GM21515 (cell line): ENCODE results near the gene ABCA5.
"Not testable (repeated sequence)": the region's sequence is repeated elsewhere in the genome, so short reads cannot be mapped to it uniquely, and the experiment has no call there.

Experiments
- ATAC-seq: cut with Tn5 transposase; IDR thresholded peaks from one replicate; pipeline ENCODE4 v1.9.1; 2021; ENCODE audit not compliant: unreplicated experiment

The ABCA5 gene

GRCh38 chr17:69222707-69223258 lies 104.2 kb downstream of the ABCA5 start:
- no peak for ATAC-seq

DNA sequence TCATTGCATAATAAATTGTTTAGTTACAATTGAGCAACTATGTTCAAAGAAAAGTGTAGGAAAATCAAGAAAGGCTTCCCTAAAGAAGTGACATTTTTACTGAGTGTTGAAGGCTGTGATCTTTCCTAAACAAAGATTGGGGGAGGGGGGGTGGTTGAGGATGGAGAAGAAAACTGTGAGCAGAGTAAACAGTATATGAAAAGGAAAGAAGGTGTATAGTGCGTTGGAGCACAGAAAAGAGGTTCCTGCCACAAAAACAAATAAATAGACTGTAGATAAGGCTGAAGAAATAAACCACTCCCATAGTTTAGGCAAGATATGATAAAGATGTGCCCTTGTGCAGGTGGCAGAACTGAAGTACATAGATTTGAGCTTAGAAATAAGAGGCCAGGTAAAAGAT lies 106.8 kb downstream of the ABCA5 start:
- no peak for ATAC-seq

DNA sequence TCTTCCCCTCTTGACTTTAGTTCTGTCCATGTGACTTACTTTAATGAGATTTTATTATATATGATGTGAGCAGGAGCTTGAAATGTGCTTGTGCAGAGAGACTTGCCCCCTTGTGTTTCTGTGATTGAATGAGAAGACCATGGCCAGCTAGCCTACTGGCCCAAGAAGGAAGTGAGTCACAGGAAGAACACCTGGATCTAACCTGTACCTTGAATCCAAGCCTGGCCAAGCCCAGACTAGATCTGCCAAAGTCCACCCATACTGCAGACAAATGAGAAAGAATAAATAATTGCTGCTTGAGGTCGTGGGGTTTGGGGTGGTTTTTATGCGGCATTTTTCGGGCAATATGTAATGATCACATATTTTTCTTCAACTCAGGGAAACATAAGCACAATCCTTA lies 107.9 kb downstream of the ABCA5 start:
- no peak for ATAC-seq

GRCh38 chr17:69213059-69213813 lies 113.7 kb downstream of the ABCA5 start:
- no peak for ATAC-seq

DNA sequence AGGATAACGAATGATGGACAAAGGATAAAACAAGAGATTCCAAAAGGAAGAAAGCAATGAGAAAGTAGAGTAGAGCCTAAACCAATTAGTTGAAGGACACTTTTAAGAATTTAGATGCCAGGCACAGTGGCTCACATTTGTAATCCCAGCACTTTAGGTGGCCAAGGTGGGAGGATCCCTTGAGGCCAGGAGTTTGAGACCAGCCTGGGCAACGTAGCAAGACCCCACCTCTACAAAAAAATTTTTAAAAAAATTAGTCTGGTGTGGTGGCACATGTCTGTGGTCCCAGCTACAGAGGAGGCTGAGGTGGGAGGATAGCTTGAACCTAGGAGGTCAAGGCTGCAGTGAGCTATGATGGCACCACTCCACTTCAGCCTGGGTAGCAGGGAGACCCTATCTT lies 118.3 kb downstream of the ABCA5 start:
- ATAC-seq = no peak

GRCh38 chr17:69207151-69207550 lies 119.8 kb downstream of the ABCA5 start:
- ATAC-seq = no peak

GRCh38 chr17:69198238-69198637 lies 128.7 kb downstream of the ABCA5 start:
- ATAC-seq = no peak

DNA sequence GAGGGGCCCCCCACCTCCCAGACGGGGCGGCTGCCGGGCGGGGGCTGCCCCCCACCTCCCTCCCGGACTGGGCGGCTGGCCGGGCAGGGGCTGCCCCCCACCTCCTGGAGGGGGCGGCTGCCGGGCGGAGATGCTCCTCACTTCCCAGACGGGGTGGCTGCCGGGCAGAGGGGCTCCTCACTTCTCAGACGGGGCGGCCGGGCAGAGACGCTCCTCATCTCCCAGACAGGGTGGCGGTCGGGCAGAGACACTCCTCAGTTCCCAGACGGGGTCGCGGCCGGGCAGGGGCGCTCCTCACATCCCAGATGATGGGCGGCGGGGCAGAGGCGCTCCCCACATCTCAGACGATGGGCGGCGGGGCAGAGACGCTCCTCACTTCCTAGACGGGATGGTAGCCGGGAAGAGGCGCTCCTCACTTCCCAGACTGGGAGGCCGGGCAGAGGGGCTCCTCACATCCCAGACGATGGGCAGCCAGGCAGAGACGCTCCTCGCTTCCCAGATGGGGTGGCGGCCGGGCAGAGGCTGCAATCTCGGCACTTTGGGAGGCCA lies 130.8 kb downstream of the ABCA5 start:
- ATAC-seq = not testable (repeated sequence)
